ENCODE data around the gene TEX53. TPM values are rescaled to one million over a fixed set of nuclear protein-coding genes. Genes with fewer than 3 reads are reported as not detected.

TEX53 gene
- polyA plus RNA-seq, 3 donors = not detected

- Histone ChIP-seq H3K36me3 (replicated peaks in 1 of 2; ENCODE audit: control insufficient read depth in 1 of 2, insufficient read depth in 2 of 2, low read length in 2 of 2) (no peaks in the 10 kb centered on the region), H3K27ac (ENCODE audit: low read depth in 1 of 2, low read length in 2 of 2) (no peak overlapping the region), H3K4me1 (ENCODE audit: control insufficient read depth in 1 of 2, insufficient read depth in 2 of 2, low read length in 2 of 2) (peaks cover 14 to 24% of the 10 kb centered on the region in 2 donors), H3K4me2 (replicated peaks; ENCODE audit: extremely low read depth, low read length, poor library complexity, severe bottlenecking) (no peak overlapping the region), H3K4me3 (replicated peaks in 1 of 3; ENCODE audit: low read depth in 2 of 3, low read length in 3 of 3) (no peak overlapping the region), H3K79me2 (ENCODE audit: insufficient read depth, low read length) (no peaks in the 10 kb centered on the region), H3K27me3 (ENCODE audit: control insufficient read depth in 2 of 2, insufficient read depth in 2 of 2, low read length in 2 of 2) (no peaks in the 10 kb centered on the region), H3K9me3 (replicated peaks in 1 of 2; ENCODE audit: control insufficient read depth in 1 of 2, insufficient read depth in 1 of 2, low read length in 2 of 2) (peaks cover 0 to 5% of the 10 kb centered on the region in 2 donors), H4K20me1 (ENCODE audit: insufficient read depth, low read length) (no peaks in the 10 kb centered on the region), H3K9ac (ENCODE audit: insufficient read depth, low read length, poor library complexity, severe bottlenecking) (no peak overlapping the region), H2AFZ (ENCODE audit: insufficient read depth, low read depth, low read length, poor library complexity, severe bottlenecking) (no peak overlapping the region)
- no peak overlapping the region for H3K4me3 Mint-ChIP-seq
- H3K27me3 Mint-ChIP-seq (ENCODE audit: low read depth in 3 of 3) = peaks cover 0 to 2% (median 2%) of the 10 kb centered on the region in 3 donors
- no peak overlapping the region for H3K27ac Mint-ChIP-seq
- peaks cover 3 to 6% (median 5%) of the 10 kb centered on the region in 7 donors for H3K9me3 Mint-ChIP-seq
- intact Hi-C loops (cut with micrococcal nuclease) = no loop called here
- no peak for DNase-seq
- H3K36me3 Mint-ChIP-seq = peaks cover 15% of the 10 kb centered on the region in 2 donors
- TF ChIP-seq CTCF (IDR thresholded peaks at IDR 0.05) = no peak
- peaks cover 42% of the 10 kb centered on the region for H3K4me1 Mint-ChIP-seq
These were observed 50.9 kb downstream of the TEX53 start for GRCh38 chr9:114606597-114607207.

Small RNA genes within 50 kb of the gene (small RNA-seq; reads per million reads assigned to genes)
- not detected for gene RF00019 (ENCODE audit: insufficient read length, low read depth)

Other genes starting within 250 kb of the TEX53 start
- gene WHRN, start 152.3 kb downstream of the TEX53 start, polyA plus RNA-seq = under 1 TPM; 0.13 to 0.59 (median 0.30) TPM
- 100 to 1,000 TPM; 146 to 226 (median 214) TPM for gene ATP6V1G1, start 70.0 kb downstream of the TEX53 start, polyA plus RNA-seq
- 10 to 100 TPM; 12.8 to 27.2 (median 14.5) TPM for gene TMEM268, start 46.5 kb downstream of the TEX53 start, polyA plus RNA-seq
- gene TEX48, start 24.4 kb upstream of the TEX53 start, polyA plus RNA-seq = not detected
- gene TNFSF15, start 148.2 kb upstream of the TEX53 start, polyA plus RNA-seq = 1 to 10 TPM in 1 of 3 donors, under 1 TPM in 2; 0.07 to 1.1 (median 0.11) TPM

All from CD14-positive monocyte (primary cell).